ENCODE results near the gene DCBLD1.

DNA sequence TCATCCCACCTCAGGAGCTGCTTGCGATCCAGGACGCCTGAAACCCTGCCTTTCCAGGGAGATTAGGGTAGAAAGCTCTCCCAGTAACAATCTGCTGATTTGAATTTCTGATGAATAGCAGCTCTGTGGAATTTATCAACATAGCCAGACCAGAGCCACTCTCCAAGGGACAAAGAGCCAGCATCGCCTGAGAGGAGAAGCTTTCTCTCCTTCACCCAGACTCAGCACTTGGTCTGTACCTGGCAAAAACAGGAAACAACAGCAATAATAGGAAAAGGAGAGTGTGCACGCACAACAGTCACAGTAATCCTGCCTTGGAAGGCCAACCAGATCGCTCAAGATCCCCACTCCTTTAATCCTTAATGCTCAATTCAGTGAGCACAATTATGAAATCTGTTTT lies 34.5 kb upstream of the DCBLD1 start:
- TF ChIP-seq EZH2 (IDR thresholded peaks at IDR 0.05; ENCODE audit: borderline replicate concordance, low read length): no peak
- TF ChIP-seq, protein P1, sequence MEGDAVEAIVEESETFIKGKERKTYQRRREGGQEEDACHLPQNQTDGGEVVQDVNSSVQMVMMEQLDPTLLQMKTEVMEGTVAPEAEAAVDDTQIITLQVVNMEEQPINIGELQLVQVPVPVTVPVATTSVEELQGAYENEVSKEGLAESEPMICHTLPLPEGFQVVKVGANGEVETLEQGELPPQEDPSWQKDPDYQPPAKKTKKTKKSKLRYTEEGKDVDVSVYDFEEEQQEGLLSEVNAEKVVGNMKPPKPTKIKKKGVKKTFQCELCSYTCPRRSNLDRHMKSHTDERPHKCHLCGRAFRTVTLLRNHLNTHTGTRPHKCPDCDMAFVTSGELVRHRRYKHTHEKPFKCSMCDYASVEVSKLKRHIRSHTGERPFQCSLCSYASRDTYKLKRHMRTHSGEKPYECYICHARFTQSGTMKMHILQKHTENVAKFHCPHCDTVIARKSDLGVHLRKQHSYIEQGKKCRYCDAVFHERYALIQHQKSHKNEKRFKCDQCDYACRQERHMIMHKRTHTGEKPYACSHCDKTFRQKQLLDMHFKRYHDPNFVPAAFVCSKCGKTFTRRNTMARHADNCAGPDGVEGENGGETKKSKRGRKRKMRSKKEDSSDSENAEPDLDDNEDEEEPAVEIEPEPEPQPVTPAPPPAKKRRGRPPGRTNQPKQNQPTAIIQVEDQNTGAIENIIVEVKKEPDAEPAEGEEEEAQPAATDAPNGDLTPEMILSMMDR (IDR thresholded peaks at IDR 0.05; ENCODE audit: low read length): no peak

Measured in OCI-LY1 (cell line).